Stimulated activated CD4-positive, alpha-beta T cell treated with anti-CD3 and anti-CD28 coated beads, TNF-alpha, amount 100 ng/mL, for 24 hours (primary cell): ENCODE results near the gene FRMD6.

Experiments
- DNase-seq, 3 experiments: peaks; one replicate each; pipeline ENCODE4 v3.0.0-alpha.2; 2020; ENCODE audit warnings: low read depth in 3 of 3

The FRMD6 gene

GRCh38 chr14:51776102-51776894 lies 124.6 kb downstream of the FRMD6 start:
- peak in 1 of 3 experiments; percentile 28 for DNase-seq

- DNase-seq: peak; percentile 51 to 68 (median 67)
These were observed 128.4 kb downstream of the FRMD6 start for GRCh38 chr14:51780006-51780692.
